Prostate gland (tissue), 2 donors: ENCODE data around the gene SFSWAP.
"Not testable (repeated sequence)": the region's sequence is repeated elsewhere in the genome, so short reads cannot be mapped to it uniquely, and the experiment has no call there.

Experiments
- CTCF ChIP-seq, 4 experiments: fragments of 200-600 bp in 2 of 4; fragments of 450-650 bp in 2 of 4; sonication (generic) in 2 of 4; IDR thresholded peaks; 1 replicate in 3 of 4; 2 replicates in 1 of 4; pipeline ENCODE4 v1.5.1; 2016 to 2019; ENCODE audit warnings: antibody characterized with exemption in 4 of 4, mild to moderate bottlenecking in 2 of 4, moderate library complexity in 2 of 4
- POLR2A ChIP-seq: fragments of 450-650 bp; IDR thresholded peaks from one replicate; pipeline ENCODE4 v1.6.1; 2016; ENCODE audit warnings: antibody characterized with exemption, mild to moderate bottlenecking

DNA sequence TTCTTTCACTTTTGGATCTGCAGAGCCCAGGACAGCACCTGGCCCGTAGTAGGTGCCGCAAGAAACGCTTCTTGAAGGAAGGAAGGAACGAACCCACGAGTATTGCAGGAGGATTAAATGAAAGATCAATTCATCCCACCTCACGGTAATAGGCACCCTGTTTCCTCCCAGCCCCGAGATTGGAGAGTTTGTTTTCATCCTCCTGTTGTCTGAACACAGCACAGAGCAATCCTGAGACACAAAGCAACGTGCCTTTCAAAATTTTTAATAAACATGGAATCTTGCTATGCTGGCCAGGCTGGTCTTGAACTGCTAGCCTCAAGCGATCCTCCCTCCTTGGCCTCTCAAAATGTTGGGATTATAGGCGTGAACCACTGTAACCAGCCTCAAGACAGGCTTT, 48.5 kb upstream of the SFSWAP start:
- not testable (repeated sequence) for TF ChIP-seq POLR2A; CTCF (IDR thresholded peaks at IDR 0.05)
